Measurements from ENCODE around the gene SIVA1.

SIVA1 gene

DNA sequence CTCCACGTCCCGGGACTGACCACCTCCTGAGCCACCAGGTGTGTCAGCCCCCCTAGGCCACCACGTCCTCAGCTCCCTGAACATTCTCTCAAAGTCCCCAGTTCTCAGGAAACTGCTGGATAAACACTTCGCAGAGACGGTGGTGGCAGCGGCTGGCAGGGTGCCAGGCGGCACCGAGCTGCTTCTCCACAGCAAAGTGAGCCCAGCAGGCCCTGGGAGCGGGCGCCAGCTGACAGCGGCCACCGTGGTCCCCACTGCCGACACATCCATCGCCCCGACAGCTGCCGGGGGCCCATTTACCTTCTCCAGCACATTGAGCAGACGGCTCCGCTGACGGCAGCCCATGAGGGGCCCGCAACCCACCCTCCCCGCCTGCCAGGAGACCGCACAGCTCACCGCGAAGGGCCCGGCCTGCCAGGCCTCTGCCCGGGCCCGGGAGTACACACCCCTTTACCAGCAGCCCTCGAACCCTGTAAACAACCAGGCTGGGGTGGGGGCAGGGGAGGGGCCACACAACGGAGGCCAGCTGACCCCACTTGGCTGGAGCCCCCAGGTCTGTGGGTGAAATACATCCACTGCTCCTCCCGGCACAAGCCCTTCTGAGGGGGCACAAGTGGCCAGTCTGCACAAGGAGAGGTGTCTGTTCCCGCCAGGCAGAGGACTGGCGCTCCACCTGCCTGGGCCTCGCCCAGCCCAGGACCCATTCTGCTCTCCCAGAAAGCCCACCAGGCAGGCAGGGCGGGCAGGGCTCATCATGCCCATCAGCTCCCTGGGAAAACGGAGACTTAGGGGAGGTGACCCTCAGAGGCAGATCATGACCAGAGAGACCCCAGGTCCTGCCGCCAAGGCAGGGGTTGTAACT, 32.1 kb downstream of the SIVA1 start:
- no peak for DNase-seq (ENCODE audit: low read depth in 2 of 2)

- no peak for DNase-seq (ENCODE audit: low read depth in 2 of 2)
Measured at GRCh38 chr14:104785708-104786080, 32.7 kb downstream of the SIVA1 start.

DNA sequence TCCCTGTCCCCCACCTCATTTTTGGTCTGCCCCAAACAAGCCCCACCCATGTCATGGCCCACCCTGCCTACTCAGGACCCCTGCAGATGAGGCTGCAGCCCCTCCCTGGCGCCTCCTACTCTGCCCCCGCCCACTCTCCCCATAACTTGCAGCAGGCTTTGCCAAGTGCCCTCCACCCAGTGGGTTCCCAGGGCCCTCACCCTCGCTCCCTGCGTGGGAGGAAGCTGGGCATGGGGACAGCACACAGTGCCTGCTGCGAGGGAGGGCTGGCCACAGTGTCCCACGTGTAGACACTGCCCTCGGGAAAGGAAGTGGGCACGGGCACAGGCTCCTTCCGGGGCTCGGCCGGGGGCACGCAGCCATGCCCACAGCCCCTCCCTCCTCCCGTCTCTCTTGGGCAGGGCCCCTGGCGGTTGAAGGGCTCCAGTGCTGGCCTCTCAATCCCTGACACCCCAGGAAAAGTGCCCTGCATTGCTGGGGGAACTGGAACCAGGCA, 33.2 kb downstream of the SIVA1 start:
- DNase-seq (ENCODE audit: low read depth in 2 of 2), result no peak

GRCh38 chr14:104786726-104787675, 34.1 kb downstream of the SIVA1 start:
- DNase-seq (ENCODE audit: low read depth in 2 of 2), result no peak

GRCh38 chr14:104787736-104788135, 34.8 kb downstream of the SIVA1 start:
- DNase-seq (ENCODE audit: low read depth in 2 of 2), result no peak

- no peak for DNase-seq (ENCODE audit: low read depth in 2 of 2)
Measured at GRCh38 chr14:104788161-104788818, 35.3 kb downstream of the SIVA1 start.

- no peak for DNase-seq (ENCODE audit: low read depth in 2 of 2)
Measured at GRCh38 chr14:104788873-104789663, 36.1 kb downstream of the SIVA1 start.

DNA sequence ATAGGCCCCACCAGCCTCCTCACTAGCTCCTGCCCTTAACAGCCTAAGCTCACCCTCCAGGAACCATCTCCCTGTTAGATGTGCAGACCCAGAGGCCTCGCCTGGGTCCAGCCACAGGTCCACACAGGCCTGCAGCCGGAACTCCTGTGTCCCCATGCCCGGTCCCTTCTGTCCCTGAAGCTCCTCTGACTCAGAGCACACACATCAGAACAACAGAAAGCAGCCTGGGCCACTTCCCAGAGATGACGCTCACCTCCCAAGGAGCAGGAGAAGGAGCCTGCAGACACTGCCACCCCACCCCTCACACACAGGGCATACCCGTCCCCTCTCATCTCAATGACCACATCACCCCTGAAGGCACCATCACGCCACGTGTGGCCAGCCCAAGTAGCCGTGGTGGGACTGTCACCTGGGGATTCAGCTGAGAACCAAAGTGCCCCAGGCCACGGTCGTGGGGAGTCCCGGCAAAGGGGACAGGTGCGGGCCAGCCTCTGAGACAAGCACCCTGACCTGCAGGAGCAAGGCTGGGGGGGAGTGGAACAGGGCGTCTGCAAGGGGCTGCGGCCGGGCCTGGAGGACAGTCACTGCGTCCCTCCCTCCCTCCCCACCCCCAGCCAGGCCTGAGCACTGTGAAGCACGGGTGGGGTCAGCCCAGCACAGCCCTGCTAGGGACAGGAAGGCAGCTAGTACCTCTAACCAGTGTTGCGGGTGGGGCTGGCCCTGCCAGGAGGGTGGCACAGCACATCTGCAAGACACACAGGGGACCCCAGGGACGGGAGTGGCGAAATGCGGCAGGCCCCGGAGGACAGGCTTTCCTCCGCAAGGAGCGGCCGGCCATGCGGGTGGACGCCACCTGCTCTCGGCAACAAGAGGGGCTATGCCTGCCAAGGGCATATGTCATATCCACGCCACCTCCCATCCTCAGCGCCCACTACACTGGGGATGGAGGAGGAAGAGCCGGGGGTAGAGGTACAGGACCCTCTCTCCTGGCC, 37.1 kb downstream of the SIVA1 start:
- DNase-seq (ENCODE audit: low read depth in 2 of 2), result no peak

- no peak for DNase-seq (ENCODE audit: low read depth in 2 of 2)
Measured at GRCh38 chr14:104791425-104791824, 38.5 kb downstream of the SIVA1 start.

DNA sequence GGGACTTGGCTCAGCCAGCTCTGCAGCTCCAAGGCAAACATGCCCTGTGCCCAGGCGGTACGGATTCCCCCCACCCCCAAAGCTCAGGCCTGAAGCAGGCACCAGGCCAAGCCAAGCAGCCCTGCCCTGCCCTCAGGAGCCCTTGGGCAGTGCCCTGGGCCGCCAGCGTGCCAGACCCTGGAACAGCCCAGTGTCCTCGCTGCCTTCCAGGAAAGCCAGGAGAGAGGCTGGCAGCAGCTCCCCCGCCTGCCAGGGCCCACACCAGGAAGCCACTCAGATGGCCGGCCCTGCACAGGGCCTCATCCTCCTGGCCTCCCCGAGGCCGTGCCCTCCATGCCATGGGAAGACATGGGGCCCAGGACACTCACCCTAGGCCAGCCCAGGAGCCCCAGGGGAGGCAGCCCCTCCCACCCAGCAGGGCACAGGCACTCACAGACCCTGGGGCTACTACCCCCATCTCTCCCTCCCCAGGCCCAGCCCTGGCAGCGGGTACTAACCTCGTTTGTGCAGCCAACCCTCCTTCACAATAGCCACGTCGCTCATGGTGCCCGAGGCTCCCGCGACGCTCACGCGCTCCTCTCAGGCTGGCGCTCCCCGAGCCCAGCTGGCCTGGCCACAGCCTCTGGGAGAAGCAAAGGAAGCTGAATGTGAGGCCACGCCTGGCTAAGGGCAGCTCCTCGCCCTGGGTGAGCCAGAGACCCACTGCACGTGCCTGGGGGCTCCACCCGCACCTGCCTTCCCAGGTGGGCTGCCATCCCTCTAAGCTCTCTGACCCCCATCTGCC, 39.3 kb downstream of the SIVA1 start:
- DNase-seq (ENCODE audit: low read depth in 2 of 2), result no peak

DNA sequence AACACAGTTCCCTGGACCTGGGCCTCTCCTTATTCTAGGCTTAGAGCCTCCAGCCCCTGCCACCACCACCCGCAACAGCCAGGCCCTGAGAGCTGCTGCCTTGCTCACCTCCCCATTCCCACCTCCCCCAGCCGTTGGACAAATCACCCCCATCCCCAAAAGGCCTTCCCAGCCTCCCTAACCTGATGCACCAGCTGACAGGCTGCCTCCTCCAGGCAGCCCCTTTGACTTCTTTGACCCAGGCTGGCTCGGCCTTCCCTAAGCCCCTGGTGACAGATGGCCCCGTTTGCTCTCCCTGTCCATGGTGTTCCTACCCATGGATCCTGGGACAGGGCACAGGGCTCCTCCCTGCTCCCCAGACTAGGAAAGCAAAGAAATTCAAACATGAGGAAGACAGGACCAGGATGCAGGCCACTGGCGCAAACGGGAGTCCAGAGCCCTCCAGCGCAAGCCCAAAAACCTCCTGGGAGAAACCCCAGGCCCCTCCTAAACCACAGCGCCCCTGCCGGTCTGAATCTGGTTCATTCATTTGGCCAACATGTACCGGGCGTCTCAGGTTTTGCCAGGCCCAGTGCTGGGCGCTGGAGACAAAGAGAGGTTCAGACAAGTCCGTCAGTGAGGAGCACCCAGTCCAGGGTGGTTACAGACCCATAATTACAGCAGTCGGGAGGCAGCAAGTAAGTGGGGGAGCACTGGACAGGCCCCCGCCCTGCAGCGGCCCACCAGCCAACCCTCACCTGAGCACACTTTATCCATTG, 40.2 kb downstream of the SIVA1 start:
- no peak for DNase-seq (ENCODE audit: low read depth in 2 of 2)

DNA sequence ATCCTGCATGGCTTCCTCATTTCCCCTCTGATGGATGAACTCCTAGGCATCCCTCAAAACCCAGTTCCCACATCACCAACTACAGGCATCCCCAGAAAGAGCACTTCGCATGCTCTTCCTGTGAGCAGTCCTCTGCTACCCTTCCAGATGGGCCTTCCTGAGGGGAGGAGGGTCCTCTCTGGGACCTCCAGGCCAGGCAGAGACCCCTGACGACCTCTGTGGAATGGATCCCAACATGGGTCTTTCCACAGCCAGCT, 40.7 kb downstream of the SIVA1 start:
- no peak for DNase-seq (ENCODE audit: low read depth in 2 of 2)

GRCh38 chr14:104794099-104794498, 41.2 kb downstream of the SIVA1 start:
- DNase-seq (ENCODE audit: low read depth in 2 of 2), result peak in 1 of 2 donors; percentile 21

DNA sequence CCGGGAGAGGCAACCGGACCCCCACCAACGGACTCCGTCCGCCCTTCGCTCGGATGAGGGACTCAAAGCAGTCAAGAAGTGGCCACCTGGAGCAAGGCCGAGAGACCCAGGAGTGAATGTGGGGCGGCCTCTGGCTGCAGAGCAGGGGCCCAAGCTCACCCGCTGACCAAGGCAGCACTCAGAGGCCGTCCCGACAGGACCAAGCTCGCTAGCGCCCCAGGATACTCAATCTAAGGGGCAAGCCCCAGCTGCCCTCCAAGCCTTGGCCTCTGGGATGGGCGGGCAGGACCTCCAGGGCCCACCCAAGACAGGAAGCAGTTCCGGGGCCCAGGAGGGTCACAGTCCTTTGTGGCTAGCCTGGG, 41.7 kb downstream of the SIVA1 start:
- no peak for DNase-seq (ENCODE audit: low read depth in 2 of 2)

DNA sequence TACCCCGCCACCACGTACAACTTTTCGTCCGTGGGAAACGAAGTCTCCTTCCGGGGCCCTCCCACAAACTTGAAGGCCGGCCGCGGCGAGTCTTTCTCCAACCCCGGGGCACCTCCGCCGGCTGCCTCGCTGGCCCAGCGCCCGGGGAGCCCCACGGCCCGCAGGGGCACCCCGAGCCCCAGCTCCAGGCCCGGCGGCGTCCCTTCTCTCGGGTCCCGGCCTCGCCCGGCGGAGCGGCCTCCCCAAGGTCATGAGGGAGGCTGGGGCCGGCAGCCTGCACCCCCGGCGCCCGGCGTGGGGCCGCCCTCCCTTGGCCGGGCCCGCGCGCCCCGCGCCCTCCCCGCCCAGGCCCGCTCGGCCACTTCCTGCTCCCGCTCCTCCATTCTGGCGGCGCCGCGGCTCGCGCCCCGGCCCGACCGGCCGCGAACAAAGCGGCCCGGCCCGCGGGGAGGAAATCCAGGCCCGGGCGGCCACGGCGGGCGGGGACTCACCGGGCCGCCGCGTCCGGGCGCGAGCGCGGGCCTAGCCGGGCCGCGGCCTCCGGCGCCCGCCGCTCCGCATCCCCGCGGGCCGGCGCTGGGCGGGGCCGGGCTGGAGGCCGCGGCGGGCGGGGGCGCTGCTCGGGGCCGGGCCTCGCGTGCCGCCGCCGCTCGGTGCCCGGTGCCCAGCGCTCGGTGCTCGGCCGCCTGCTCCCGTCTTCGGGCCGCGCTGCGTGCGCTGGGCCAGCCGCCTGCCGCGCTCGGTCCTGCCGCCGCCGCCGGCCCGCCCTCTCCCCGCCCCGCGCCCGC, 42.2 kb downstream of the SIVA1 start, which contains the start of gene AKT1:
AKT1 (minus strand) TSS at position 756 of the 788 bp plus-strand sequence. CDS start 3,105 bp downstream, outside the sequence.
- no peak for DNase-seq (ENCODE audit: low read depth in 2 of 2)

DNA sequence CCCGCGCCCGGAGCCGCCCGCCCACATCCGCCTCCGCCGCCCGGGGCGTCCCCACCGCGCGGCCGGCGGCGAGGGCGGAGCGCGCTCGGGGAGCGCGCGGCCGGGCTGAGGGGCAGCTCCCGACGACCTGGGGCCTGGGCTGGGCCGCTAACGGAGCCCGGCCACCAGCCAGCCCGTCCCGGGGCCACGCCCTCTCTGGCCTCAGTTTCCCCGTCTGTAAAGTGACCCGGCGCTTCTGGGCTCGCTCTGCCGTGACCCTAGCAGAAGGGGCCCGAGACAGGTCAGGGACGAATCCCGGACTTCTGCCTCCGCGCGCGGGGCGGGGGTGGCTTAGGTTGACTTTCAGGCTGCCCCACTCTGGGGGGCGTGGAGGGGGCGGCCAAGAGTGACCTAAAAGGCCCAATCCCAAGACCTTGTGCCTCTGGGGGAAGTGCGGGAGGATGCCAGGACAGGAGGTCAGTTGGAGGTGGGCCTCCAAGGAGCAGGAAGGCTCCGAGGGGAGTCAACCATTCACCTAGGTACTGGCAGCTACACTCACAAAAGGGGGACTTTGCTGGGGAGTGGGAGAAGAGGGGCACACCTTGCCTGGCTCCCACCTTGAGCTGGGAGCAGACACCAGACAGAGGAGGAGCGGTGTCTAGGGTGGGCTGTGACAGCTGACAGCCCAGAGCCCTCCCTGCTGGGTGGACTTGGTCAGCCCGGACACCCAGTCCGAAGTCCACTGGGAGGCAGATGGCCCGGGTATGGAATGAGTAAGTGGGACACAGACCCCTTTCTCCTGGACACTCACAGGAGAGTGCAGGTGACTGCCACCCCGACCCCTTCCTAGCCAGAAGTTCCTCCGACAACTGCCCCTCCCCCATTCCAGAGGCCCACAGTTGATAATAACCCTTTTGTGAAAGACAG, 43.1 kb downstream of the SIVA1 start:
- peak in 1 of 2 donors; percentile 35 for DNase-seq (ENCODE audit: low read depth in 2 of 2)

DNA sequence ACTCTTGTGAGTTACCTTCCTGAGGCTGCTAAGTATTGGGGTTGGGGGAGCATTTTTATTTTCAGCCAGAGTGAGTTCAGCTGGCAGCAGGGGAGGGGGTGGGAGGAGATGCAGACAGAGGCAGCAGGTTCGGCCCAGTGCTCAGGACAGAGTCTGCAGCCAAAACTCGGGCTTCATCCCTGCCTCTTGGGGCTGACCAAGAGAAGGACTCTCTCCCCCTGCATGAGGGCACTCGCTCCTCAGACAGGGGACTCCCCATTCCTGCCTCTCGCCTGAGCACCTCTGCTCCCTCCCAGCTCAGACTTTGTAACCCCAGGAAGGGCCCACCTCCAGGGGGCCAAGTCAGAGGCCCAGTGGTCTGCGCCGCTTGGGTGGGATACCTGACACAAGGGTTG, 43.7 kb downstream of the SIVA1 start:
- DNase-seq (ENCODE audit: low read depth in 2 of 2), result no peak
